ENCODE data around the gene PDHA1.

GRCh38 chrX:19331831-19332230 is 11.9 kb upstream of the PDHA1 start:
- TF ChIP-seq POLR2AphosphoS5 (IDR thresholded peaks at IDR 0.05): no peak
- TF ChIP-seq CTCF (IDR thresholded peaks at IDR 0.05): no peak
- TF ChIP-seq POLR2A (IDR thresholded peaks at IDR 0.05): no peak
